ENCODE results near the gene AIFM1.

AIFM1 gene

DNA sequence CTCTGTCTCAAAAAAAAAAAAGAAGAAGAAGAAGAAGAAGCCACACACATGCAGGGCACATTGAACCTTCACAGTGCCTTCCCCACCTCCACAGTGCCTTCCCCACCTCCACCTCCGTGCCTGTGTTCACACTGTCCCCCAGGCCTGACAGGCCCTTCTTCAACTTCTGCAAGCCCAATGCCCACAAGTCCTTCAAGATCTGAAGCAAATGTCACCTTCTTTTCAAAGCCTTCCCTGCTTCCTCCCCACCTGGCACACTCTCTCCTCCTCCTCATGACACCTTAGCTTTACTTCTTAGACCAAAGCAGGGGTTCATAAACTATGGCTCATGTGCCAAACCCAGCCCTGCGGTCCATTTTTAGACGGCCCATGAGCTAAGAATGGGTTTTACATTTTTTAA lies 75.3 kb downstream of the AIFM1 start:
- DNase-seq, result no peak

DNA sequence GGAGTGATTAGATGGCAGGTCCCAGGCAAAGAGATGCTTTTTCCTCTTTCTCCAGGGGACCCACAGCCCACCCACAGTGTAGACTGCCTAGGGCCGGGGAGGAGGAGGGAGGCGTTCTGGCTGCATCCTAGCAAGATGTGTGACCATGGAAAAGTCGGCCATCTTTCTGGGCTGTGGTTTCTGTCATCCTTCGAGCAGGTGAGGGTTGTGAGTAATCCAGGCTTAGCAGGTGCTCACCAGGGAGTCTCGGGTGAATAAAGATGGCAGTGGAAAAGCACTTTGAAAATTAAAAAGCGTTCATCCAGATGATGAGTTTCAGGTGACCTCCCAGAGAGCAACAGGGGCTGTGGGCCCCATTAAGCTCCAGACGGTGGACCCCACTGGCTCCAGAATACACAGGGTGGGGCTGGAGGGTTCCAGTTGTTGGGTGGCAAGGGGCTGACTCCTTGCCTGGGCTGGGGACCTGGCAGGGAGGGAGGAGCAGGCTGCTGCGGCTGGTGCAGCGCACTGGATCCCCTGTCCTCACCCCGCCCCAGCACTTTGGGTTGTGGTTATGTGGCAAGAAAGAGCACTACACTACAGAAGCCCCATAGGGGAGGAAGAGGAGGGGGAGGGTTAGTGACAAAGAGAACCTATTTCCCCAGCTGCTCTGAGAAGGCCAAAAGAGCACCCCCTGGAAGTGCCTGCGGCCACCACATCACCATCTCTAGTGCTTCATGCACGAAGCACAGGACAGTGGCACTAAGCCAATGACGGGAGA lies 79.0 kb downstream of the AIFM1 start:
- no peak for DNase-seq

DNA sequence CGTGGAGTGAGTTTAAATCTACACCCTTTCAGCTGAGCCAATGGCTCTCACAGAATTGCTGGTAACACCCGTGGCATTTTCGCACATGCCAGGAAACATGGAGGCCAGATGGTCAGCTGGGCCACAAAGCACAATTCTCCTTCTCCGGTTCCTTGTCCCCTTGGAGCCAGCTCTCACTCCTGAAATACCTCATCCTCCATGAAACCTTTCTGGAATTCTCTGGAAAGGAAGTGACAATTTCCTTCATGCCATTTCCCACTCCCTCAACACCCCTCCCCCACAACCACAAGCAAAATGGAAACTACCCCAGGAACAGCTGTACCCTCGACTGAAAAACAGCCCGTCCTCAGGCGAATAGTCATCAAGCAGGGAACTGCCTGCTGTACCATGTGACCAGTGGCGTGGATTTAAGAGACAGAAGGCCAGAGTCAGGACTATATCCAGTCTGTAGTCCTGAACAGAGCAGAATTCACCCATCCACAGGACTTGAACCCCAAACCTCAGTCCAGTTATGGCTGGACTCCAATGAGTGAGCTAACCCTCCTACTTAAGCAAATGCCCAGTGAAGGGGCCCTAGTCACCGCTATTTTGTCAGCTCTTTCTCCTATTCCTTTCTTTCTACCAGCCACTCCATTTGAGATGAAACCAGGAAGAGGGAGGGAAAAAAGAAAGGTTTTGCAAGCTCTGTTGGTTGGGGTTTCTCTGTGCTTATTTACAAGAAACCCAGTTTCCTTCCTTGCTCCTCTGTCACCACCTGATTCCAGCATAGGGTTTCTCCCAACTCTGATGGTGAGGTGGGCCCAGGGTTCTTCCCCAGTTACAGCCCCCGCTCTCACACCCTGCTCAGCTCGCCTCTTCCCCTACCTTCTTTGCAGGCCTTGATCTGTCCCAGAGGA lies 79.8 kb downstream of the AIFM1 start:
- no peak for DNase-seq

DNA sequence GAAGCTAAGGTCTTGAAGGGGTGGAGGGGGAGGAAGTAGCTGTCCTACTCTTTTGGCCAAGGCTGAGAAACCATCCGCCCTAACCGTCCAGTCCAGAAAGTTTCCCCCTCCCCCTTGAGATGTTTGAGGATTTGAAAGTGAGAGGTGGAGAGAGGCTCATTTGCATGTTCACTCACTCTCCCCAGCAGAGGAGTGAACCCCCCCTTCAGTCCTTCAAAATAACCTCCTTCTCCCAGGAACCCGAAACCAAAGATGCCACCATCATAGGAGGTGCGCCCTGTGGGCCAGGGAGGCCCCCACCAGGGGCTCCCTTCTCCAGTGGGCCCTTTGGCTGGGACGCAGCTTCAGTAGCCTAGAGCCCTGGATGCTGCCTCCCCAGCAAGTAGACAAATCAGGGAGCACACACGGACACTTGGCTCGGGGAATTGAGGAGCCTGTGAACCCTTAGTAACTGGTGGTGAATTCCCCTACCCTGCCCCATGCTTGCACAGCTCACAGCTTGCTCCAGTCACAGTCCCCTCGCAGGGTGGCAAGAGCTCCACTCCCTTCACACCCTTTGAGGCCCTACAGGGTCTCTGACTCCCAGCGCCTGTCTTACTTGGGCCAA lies 80.9 kb downstream of the AIFM1 start:
- no peak for DNase-seq

DNA sequence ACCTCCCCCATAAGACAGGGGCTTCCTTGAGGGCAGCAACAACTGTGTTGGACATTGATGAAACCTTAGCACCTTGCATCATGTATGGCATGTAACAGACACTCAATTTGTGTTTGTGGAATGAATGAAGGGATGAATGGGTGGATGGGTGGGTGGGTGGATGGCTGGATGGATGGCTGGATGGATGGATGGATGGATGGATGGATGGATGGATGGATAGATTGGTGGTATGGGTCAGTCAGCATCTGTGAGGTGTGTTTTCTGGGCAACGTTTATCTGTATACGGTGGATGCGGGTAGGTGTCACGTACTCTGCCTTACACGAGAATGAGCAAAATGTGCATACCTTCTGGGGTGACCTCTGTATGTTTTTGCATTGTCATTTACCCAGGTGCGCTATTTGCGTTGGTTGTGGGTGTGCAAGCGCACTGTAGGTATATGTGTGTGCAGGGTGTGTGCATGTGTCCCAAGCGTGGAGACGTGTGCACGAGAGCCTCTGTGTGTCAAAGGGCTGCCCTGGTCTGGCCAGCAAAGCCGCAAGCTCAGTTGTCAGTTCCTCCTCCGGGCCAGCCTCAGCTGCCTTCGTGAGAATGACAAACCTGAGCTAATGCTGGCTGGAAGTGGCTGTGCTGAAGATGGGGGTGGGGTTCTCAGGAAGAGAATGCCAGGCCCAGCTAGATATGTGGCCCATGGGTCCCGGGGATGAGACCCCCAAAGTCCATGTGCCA lies 81.8 kb downstream of the AIFM1 start:
- no peak for DNase-seq

DNA sequence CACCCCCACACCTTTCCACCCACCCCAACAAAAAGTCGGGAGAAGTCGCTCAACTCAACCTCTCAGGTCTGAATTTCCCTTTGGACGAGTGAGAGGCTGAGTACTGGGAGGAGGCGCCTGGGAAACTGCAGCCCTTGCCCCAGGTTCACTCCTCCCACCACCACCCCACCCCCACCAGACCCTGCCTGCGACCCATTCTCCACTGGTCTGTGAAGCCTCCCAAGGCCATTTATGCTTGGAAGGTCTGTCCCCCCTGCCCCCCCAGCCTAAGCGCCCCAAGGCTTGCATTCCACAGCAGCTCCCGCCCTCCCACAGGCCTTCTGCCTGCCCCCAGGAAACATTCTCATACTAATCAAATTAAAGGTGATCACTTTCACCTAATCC lies 82.5 kb downstream of the AIFM1 start:
- no peak for DNase-seq

DNA sequence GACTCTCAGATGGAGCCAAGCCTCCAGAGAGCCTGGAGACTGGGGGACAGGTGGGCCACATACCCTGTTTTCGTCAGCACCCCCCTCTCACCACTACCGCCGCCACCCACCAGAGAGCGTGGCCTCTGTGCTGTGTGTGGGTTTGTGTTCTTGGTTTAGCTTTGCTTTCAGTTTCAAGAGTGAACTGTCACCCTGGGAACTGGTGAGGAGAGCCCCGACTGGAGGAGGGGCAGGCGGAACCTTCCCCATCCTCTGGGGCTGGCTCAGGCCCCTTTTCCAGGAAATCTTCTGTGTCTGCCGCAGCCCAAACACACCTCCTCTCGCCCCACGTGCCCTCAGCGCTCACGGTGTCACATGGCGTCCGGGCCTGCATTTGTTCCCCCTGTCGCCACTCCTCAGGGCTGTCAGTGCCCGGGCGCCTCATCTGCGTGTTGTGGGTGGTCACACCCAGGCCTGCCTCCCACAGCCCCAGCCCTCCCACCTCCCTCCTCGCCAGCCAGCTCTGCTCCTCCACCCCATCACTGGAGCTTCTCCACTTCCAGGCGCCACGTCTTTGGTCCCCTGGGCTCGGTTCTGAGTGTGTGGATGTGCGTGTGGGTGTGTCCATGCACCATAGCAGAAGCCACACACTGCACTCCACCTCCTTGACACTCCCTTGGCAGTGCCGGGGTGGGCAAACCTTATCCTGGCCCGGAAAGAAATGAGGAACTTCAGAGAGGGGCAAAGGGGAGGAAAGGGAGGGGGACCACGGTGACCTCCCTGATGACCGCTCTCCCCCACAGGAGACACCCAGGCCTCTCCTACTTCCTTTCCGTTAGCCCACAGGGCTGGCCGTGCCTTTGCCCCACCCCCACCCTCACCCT lies 83.2 kb downstream of the AIFM1 start:
- DNase-seq, result no peak

DNA sequence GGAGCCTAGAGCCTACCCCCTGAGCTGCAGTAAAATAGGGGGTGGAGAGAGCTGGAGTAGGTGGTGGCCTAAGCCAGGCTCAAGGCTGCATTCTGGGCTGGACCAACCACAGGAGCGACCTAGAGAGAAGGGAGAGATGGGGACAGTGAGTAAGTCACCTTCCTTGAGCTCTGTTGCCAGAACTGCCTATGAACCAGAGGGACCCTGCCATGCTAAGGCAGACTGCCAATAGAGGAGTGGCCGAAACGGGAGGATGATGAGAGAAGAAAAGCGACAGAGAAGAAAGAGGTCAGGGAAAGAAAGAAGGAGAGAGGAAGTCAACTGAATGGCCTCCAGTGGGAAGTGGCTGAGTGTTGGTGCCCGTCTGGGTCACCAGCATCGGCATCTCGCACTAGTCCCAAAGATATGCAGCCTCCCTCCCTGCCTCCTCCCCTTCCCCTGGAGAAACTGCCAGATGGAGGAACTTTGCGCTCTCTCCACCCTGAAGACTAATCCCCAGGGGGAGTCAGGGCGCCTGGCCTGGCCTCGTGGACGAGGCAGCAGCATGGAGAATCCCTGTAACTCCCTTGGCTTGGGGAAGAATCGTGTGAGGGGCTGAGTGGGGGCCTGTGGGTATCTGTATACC lies 84.1 kb downstream of the AIFM1 start:
- no peak for DNase-seq

DNA sequence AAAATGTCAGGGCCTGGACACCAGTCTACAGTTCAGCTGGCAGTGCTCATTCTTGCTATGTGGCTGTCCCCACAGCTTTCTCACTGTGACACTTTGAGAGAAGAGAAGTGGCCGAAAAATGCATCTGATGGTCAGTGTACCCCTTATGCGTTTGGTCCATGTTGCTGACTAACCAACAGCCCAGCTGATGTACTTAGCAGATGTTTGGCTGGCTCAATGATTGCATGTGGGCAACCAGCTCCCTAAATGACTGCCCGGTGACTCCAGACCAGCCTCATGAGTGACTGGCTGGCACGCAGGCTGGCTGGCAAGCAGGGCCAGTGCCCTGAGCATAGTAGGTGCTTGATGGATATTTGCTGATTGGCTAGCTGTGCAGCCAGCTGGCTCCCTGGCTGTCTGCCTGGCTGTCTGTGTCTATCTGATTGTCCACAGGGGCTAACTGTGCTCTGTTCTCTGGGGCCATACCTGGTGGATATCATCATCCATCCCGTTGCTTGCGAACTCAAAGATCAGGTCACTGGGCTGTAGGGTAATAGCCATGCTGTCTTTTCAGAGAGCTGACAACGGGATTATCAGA lies 84.8 kb downstream of the AIFM1 start:
- no peak for DNase-seq

DNA sequence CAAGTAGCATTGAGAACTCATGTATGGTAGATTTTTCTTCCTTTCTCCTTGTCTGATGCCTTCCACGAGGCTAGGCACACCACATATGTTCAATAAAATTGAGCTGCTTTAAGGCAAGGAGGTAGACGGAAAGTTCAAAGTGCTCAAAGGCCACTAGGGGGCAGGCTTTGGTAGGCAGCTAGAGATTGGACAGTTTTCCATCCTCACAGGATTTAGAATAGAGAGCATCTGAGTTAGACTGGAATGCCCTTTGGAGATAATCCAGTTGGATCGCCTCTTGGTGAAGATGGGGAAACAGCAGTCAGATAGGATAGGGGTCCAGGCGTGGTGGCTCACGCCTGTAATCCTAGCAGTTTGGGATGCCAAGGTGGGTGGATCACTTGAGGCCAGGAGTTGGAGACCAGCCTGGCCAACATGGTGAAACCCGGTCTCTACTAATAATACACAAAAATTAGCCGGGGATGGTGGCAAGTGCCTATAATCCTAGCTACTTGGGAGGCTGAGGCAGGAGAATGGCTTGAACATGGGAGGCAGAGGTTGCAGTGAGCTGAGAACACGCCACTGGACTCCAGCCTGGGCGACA lies 85.7 kb downstream of the AIFM1 start:
- DNase-seq, result peak in 1 of 2 experiments; percentile 22
